AG08395 (cell line): Measurements from ENCODE around the gene STAT6.

ENCODE experiments used
- DNase-seq: peaks from one replicate; pipeline ENCODE4 v3.0.0; 2012; ENCODE audit warnings: mixed read lengths, low spot score

Gene STAT6

DNA sequence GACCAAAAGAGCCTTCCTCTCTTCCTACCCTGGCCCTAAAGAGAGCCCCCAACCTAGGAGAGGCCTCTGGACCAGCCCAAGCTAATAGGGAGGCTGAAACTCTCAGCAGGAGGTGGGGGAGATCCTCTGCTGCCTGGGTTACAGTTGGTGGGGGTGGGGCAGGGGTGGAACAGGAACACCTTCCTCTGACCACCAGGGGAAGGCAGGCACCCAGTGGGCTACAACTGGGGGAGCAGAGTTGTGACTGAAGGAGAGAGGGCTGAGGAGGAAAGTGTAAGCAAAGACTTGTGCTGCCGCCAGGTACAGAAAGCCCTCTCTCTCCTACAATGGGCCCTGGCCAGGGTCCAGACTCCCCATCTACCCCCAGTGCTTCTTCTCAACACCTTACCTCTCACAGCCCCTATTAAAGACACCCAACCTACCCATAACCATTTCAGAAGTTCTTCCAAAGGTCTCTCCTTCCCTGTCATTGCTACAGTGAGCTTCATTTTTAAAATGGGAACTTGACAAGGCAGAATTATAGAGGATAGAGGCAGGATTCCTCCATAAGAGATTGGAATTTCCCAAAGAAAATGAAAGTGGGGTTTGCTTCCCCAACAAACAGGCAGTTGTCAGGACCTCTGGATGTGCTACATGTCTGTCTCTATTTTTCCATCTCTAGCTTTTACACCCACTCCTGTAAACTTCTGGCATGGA lies 62.6 kb downstream of the STAT6 start:
- DNase-seq: no peak

DNA sequence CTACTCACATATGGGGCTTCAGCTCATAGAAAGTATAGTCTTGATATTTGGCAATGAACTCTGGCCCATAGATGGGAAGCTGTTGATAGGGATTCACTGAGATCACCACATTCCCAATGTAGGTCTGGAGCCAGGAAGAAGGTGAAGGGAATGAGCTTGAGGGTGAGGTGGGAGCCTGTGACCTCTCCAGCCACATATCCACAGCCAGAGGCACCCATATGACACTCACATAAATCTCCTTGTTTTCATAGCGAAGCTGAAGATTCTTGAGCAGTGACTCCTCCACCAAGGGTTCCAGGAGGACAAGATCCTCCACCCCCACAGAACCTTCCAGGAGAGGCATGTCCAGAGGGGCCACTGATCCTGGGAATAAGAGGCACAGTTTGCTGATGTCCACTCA lies 63.2 kb downstream of the STAT6 start:
- peak; percentile 21 for DNase-seq

DNA sequence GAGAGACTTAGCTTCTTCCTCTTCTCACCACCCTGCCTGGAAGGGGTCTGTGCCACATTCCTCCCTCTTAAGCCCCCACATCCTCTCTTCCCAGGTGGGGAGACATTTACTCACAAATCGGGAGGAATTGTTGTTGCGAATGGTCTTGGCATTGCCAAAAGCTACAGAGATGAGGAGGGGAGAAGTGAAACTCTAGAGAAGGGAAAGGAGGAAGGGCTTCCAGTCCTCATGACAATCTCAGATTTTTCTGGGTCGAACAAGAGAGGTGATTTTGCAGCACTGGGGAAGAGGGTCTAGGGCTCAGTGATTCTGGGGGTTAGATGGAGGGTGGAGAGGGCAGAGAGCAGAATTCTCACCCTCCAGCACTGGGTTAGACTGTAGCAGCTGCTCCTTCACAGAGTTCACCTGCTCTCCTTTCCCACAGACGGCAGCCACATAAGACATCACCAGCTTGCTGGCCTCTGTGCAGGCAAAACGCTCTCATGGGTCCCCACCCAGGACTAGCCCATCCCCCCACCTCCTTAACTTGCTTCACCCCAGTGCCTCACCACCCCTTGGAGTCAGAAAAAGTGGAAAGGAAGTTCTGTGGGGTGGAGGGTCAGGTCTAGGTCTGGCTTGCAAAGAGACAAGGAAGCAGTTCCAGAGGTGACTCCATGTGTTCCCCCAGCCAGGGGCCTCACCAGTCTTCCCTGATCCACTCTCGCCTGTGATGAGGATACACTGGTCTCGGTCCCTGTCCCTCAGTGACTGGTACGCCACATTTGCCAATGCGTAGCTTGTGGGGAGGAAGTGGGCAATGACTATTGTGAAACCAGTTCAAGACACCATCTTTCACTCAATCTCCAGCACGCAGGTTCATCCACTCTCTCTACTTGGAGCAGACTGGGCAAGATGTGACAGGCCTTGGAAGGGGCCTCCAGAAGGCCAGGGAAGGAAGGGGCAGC lies 63.9 kb downstream of the STAT6 start:
- DNase-seq: no peak

DNA sequence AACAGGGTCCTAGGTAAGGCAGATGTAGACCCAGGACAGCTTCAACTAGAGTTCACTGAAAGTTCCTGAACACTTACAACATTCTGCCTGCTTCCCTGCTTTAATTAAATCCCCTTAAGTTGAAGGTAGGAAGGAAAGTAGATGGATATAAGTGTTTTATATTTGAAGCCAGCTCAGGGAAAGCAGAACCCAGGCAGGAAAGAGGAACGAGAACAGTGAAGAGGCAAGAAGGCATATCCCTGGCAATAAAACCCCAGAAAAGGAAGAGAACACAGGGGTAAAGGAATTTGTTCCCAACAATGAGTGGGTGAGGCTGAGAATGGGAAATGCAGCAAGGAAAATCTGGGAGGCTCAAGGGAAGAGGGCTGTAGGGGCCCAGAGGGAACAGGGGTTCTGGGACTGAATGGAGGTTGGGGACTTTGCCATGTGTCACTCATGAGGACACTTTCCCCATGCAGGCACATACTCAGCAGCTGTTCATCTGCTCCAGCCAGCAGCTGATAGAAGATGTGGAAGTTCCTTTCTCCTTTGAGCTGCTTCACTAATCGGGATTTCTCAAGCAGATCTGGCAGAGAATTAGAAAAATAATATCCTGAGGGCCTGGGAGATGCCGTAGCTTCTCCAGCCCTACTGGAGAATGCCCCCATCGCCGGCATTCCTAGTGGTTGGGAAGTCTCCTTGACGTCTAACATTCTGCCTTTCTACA lies 64.9 kb downstream of the STAT6 start:
- no peak for DNase-seq
